Measurements from ENCODE around the gene DLG2.

DNA sequence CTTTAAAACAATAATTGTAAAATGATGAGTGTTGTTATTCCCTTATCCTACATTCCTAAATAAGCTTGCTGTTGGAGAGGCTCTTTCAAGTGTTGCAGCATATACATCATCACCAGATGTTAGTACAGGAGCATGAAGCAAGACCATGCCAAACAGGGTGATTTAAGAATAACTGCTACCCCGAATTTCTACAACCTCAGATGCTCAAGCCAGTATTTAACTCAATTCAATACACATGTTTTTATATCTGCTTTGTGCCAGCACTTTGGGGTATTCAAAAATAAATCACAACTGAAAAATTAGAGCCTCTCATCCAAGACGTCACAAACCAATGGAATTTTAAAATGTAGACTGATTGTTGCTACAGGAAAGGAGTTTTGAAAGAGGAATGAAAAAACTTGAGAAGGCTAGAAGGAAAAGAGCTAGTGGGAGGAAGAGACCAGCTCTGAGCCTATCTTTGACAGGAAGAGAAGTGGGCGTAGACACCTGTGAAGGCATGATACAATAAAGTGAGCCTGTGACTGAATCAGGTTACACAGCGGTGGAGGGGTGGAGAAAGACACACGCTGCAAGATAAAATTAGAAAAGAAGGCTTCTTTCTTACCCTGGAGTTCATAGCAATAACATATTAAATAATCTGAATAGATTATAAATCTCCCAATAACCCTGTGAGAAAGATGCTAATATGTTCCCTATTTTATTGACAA is 95.8 kb downstream of the DLG2 start:
- no peak for TF ChIP-seq CTCF (IDR thresholded peaks at IDR 0.05; ENCODE audit: low read length)
- no peak for TF ChIP-seq EZH2 (optimal IDR thresholded peaks at IDR 0.05; ENCODE audit: low read depth, low read length)

Data from MM.1S (cell line).